Breast epithelium (tissue), 4 donors: ENCODE results near the gene FRMPD4. TPM values are rescaled to one million over a fixed set of nuclear protein-coding genes. Genes with fewer than 3 reads are reported as not detected.

Experiments used
- DNase-seq, 2 donors: peaks; one replicate each; pipeline ENCODE4 v3.0.0-alpha.2; 2019; ENCODE audit warnings: low spot score in 2 of 2
- H3K27ac ChIP-seq, 2 donors: fragments of 200-600 bp; sonication (generic) in 1 of 2; one replicate each; pipeline ENCODE4 v1.5.1; 2016 to 2019; ENCODE audit warnings: mild to moderate bottlenecking in 1 of 2
- H3K27me3 ChIP-seq, 2 donors: fragments of 200-600 bp; sonication (generic) in 1 of 2; one replicate each; pipeline versions ENCODE4 v1.5.1 to v1.6.0; 2017 to 2019; ENCODE audit warnings: control low read depth in 1 of 2, mild to moderate bottlenecking in 1 of 2
- H3K36me3 ChIP-seq: fragments of 200-600 bp; one replicate; pipeline ENCODE4 v1.5.1; 2019
- H3K4me1 ChIP-seq, 2 donors: fragments of 200-600 bp; sonication (generic); one replicate each; pipeline ENCODE4 v1.5.1; 2016 to 2019; ENCODE audit warnings: control low read depth in 1 of 2
- H3K4me3 ChIP-seq, 3 donors: fragments of 200-600 bp; sonication (generic); 1 replicate in 2 of 3; 2 replicates in 1 of 3; pipeline ENCODE4 v1.5.1; 2016 to 2019; ENCODE audit warnings: mild to moderate bottlenecking in 3 of 3, moderate library complexity in 2 of 3
- H3K9me3 ChIP-seq, 2 donors: fragments of 200-600 bp; sonication (generic) in 1 of 2; one replicate each; pipeline ENCODE4 v1.5.1; 2016 to 2019; ENCODE audit warnings: control low read depth in 1 of 2
- CTCF ChIP-seq, 3 donors: fragments of 450-650 bp; IDR thresholded peaks; one replicate each; pipeline ENCODE4 v1.5.1; 2016 to 2017; ENCODE audit warnings: antibody characterized with exemption in 3 of 3, mild to moderate bottlenecking in 3 of 3, moderate library complexity in 3 of 3
- POLR2A ChIP-seq: fragments of 450-650 bp; IDR thresholded peaks from one replicate; pipeline ENCODE4 v1.6.1; 2016; ENCODE audit warnings: antibody characterized with exemption, mild to moderate bottlenecking, moderate library complexity
- POLR2AphosphoS5 ChIP-seq, 3 donors: sonication (generic); formaldehyde crosslinking; IDR thresholded peaks; one replicate each; pipeline ENCODE4 v1.6.1; 2017; ENCODE audit warnings: antibody characterized with exemption in 3 of 3
- intact Hi-C: fragments of 100-400 bp; cut with DNase I; formaldehyde crosslinking; loops from one replicate; pipeline ENCODE4 v1.15.1; 2023; ENCODE audit warnings: low total_unique reads
- total RNA-seq, 3 donors: library from RNA; depleted of rRNA; stranded (reverse); fragments of >200 nt; gene quantifications; one replicate each; pipeline ENCODE4 v1.1.0, GENCODE V29; 2016

The FRMPD4 gene
- total RNA-seq, 3 donors from 2014 or later, result under 0.01 TPM

GRCh38 chrX:12411831-12412230 lies 273.6 kb downstream of the FRMPD4 start:
- H3K27ac ChIP-seq, result no peak overlapping the region
- intact Hi-C loops, result no loop called here
- no peak for DNase-seq
- no peak for TF ChIP-seq POLR2A
- TF ChIP-seq CTCF (IDR thresholded peaks at IDR 0.05), result no peak
- TF ChIP-seq POLR2AphosphoS5 (IDR thresholded peaks at IDR 0.05), result no peak
- H3K4me3 ChIP-seq, result no peak overlapping the region
- peaks cover 0 to 37% of the 10 kb centered on the region in 2 donors for H3K27me3 ChIP-seq
- no peaks in the 10 kb centered on the region for H3K36me3 ChIP-seq
- H3K9me3 ChIP-seq, result no peaks in the 10 kb centered on the region
- no peaks in the 10 kb centered on the region for H3K4me1 ChIP-seq

GRCh38 chrX:12412561-12412960 lies 274.3 kb downstream of the FRMPD4 start:
- Histone ChIP-seq H3K4me3 (no peak overlapping the region), H3K27ac (no peak overlapping the region), H3K4me1 (no peaks in the 10 kb centered on the region), H3K9me3 (no peaks in the 10 kb centered on the region), H3K36me3 (no peaks in the 10 kb centered on the region), H3K27me3 (peaks cover 0 to 30% of the 10 kb centered on the region in 2 donors)
- TF ChIP-seq CTCF (IDR thresholded peaks at IDR 0.05) (no peak), POLR2A (no peak), POLR2AphosphoS5 (IDR thresholded peaks at IDR 0.05) (no peak)
- intact Hi-C loops, result no loop called here
- no peak for DNase-seq

- peaks cover 0 to 16% of the 10 kb centered on the region in 2 donors for H3K27me3 ChIP-seq
- DNase-seq, result no peak
- intact Hi-C loops, result no loop called here
- TF ChIP-seq POLR2AphosphoS5 (IDR thresholded peaks at IDR 0.05) (no peak), CTCF (IDR thresholded peaks at IDR 0.05) (no peak), POLR2A (no peak)
- no peaks in the 10 kb centered on the region for H3K4me1 ChIP-seq
- H3K9me3 ChIP-seq, result no peaks in the 10 kb centered on the region
- no peak overlapping the region for H3K27ac ChIP-seq
- H3K4me3 ChIP-seq, result no peak overlapping the region
- H3K36me3 ChIP-seq, result no peaks in the 10 kb centered on the region
Observed at GRCh38 chrX:12419591-12419990, 281.3 kb downstream of the FRMPD4 start.

- Histone ChIP-seq H3K27me3 (peaks cover 0 to 6% of the 10 kb centered on the region in 2 donors), H3K9me3 (no peaks in the 10 kb centered on the region), H3K4me3 (no peak overlapping the region), H3K36me3 (no peaks in the 10 kb centered on the region), H3K27ac (no peak overlapping the region), H3K4me1 (no peaks in the 10 kb centered on the region)
- no peak for DNase-seq
- TF ChIP-seq POLR2A (no peak), CTCF (IDR thresholded peaks at IDR 0.05) (no peak), POLR2AphosphoS5 (IDR thresholded peaks at IDR 0.05) (no peak)
- intact Hi-C loops, result no loop called here
Observed at GRCh38 chrX:12421918-12422317, 283.6 kb downstream of the FRMPD4 start.

GRCh38 chrX:12423346-12423745 lies 285.1 kb downstream of the FRMPD4 start:
- Histone ChIP-seq H3K27ac (no peak overlapping the region), H3K4me3 (no peak overlapping the region), H3K36me3 (no peaks in the 10 kb centered on the region), H3K4me1 (no peaks in the 10 kb centered on the region), H3K27me3 (peaks cover 0 to 6% of the 10 kb centered on the region in 2 donors), H3K9me3 (no peaks in the 10 kb centered on the region)
- intact Hi-C loops, result no loop called here
- no peak for DNase-seq
- TF ChIP-seq POLR2A (no peak), CTCF (IDR thresholded peaks at IDR 0.05) (no peak), POLR2AphosphoS5 (IDR thresholded peaks at IDR 0.05) (no peak)
